Neuron (in vitro differentiated cells): Measurements from ENCODE around the gene FARP1.

ENCODE experiments used
- H2AFZ ChIP-seq: one replicate; pipeline ENCODE4 v1.6.1; 2013; ENCODE audit warnings: low read depth, mild to moderate bottlenecking, inconsistent platforms, low read length, moderate library complexity
- H3K27me3 ChIP-seq: one replicate; pipeline ENCODE4 v1.6.1; 2013; ENCODE audit warnings: low read length; ENCODE audit not compliant: insufficient read depth
- H3K36me3 ChIP-seq: one replicate; pipeline ENCODE4 v1.6.1; 2013; ENCODE audit warnings: low read length; ENCODE audit not compliant: insufficient read depth
- H3K4me1 ChIP-seq: one replicate; pipeline ENCODE4 v1.6.1; 2013; ENCODE audit warnings: low read length; ENCODE audit not compliant: insufficient read depth
- H3K4me3 ChIP-seq: 2 replicates; pipeline ENCODE4 v1.5.1; 2013; ENCODE audit warnings: mild to moderate bottlenecking, low read length, moderate library complexity
- H3K9me3 ChIP-seq: one replicate; pipeline ENCODE4 v1.6.1; 2013; ENCODE audit warnings: low read length

FARP1 gene

DNA sequence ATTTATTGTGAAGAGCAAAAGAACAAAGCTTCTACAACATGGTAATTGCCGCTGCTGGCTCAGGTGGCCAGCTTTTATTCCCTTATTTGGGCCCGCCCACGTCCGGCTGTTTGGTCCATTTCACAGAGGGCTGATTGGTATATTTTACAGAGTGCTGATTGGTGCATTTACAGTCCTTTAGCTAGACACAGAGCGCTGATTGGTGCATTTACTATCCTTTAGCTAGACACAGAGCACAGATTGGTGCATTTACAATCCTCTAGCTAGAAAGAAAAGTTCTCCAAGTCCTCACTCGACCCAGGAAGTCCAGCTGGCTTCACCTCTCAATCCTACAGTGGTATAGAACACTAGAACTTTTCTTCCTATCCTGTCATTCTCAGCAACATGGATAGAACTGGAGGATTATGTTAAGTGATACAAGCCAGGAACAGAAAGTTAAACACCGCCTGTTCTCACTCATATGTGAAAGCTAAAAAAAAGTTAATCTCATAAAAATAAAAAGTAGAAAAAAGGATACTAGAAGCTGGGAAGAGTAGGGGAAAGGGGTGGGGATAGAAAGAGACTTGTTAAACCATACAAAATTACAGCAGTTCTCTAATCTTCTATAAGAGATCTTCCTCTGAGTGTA is 33.6 kb upstream of the FARP1 start:
- Histone ChIP-seq H2AFZ (no peak overlapping the region), H3K4me3 (no peak overlapping the region), H3K9me3 (peaks cover 2% of the 10 kb centered on the region), H3K36me3 (no peaks in the 10 kb centered on the region), H3K4me1 (no peaks in the 10 kb centered on the region), H3K27me3 (no peaks in the 10 kb centered on the region)

DNA sequence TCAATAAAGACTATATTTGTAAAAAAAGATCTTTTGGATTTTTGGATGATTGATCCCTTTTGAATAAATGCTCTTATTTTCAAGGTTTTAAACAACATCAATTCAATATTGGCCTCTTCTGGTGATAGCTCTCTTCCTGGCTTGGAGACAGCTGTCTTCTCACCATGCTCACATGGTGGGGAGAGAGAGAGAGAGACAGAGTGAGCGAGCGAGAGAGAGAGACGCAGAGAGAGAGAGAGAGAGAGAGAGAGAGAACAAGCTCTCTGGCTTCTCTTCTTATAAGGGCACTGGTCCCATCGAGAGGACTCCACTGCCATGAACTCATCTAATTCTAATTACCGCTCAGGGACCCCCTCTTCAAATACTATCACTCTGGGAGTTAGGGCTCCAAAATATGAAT is 32.1 kb upstream of the FARP1 start:
- H3K4me3 ChIP-seq: no peak overlapping the region
- no peaks in the 10 kb centered on the region for H3K27me3 ChIP-seq
- H2AFZ ChIP-seq: no peak overlapping the region
- no peaks in the 10 kb centered on the region for H3K4me1 ChIP-seq
- H3K9me3 ChIP-seq: peaks cover 2% of the 10 kb centered on the region
- no peaks in the 10 kb centered on the region for H3K36me3 ChIP-seq

DNA sequence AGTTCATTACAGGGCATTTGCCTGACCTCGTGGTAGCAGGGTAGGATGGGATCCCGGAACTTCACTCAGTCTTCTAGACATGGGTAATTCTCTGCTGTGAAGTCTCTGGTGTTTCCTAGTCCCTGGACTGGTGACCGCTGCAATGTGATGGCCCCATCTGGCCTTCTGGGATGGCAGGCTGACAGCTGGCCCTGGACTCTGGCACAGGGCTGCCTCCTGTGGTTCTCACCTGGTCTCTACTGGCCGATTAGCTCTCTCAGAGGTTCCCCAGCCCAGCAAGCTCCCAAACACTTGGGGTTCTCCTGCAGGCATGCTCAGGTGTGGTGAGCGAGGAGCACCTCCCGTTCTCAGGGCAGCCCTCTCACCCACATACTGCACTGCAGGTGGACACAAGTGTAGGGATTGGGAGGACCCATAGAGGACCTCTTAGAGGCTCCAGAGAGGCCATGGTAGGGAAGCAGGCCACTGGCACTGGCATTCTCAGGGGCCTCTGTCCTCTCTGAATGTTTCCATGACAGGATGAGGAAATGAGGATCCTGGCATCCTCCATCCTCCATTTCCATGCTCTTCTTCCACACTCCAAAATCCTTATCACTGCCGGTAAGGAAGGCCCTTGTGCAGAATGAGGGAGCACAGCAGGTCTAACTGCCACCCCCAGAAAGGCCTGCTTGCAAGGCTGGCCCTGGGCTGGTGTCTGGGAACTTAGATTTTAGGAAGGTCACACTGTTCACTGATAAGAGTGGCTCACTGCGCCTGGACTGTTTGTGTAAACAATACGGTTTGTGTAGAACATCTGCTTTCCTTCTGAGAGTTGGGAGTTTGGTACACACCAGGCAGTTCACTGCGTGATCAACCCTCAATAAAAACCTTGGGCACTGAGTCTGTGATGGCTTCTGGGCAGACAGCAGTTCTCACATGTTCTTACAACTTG is 31.5 kb upstream of the FARP1 start:
- Histone ChIP-seq H2AFZ (no peak overlapping the region), H3K4me3 (no peak overlapping the region), H3K36me3 (no peaks in the 10 kb centered on the region), H3K27me3 (no peaks in the 10 kb centered on the region), H3K9me3 (peaks cover 2% of the 10 kb centered on the region), H3K4me1 (peaks cover 2% of the 10 kb centered on the region)

DNA sequence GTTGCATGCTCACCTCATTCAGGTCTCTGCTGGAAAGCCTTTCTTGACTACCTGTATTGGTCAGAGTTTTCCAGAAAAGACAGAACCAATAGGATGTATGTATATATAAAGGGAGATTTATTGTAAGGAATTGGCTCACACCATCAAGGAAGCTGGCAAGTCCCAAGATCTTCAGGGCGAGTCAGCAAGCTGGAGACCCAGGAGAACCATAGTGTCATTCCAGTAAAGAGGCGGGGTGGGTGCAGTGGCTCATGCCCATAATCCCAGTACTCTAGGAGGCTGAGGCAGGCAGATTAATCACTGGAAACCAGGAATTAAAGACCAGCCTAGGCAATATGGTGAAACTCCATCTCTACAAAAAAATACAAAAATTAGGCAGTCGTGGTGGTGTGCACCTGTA is 30.4 kb upstream of the FARP1 start:
- H3K27me3 ChIP-seq: no peaks in the 10 kb centered on the region
- H3K9me3 ChIP-seq: no peaks in the 10 kb centered on the region
- H2AFZ ChIP-seq: no peak overlapping the region
- no peaks in the 10 kb centered on the region for H3K36me3 ChIP-seq
- H3K4me1 ChIP-seq: peaks cover 2% of the 10 kb centered on the region
- no peak overlapping the region for H3K4me3 ChIP-seq

DNA sequence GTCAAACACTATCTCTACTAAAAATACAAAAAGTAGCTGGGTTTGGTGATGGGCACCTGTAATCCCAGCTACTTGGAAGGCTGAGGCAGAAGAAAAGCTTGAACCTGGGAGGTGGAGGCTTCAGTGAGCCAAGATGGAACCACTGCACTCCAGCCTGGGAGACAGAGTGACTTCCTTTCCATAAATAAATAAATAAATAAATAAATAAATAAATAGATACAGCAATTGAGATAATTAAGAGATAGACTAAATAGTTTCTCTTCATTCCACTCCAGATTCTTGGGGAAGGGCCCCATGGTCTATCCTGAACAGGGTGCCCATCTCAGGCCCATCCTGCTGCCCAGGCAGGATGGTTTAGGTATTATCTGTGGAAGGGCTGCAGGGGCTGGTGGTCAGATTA is 24.0 kb upstream of the FARP1 start:
- no peaks in the 10 kb centered on the region for H3K36me3 ChIP-seq
- H3K4me3 ChIP-seq: no peak overlapping the region
- no peaks in the 10 kb centered on the region for H3K27me3 ChIP-seq
- no peaks in the 10 kb centered on the region for H3K9me3 ChIP-seq
- H2AFZ ChIP-seq: no peak overlapping the region
- H3K4me1 ChIP-seq: peaks cover 2% of the 10 kb centered on the region

DNA sequence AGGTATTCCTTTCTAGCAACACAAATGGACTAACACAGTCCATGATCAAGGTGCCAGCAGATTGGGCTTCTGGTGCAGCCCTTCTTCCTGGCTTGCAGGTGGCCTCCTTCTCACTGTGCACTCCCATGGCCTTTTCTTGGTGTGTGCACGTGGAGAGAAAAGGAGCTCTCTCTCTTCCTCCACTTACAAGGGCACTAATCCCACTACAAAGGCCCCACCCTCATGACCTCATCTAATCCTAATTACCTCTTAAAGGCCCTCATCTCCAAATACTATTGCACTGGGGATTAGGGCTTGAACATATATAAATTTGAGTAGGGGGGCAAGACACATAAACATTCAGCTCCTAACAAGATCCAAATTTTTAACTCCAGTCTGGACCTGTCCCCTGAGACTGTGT is 19.7 kb upstream of the FARP1 start:
- Histone ChIP-seq H2AFZ (no peak overlapping the region), H3K9me3 (peaks cover 2% of the 10 kb centered on the region), H3K27me3 (no peaks in the 10 kb centered on the region), H3K4me3 (no peak overlapping the region), H3K36me3 (no peaks in the 10 kb centered on the region), H3K4me1 (no peaks in the 10 kb centered on the region)

DNA sequence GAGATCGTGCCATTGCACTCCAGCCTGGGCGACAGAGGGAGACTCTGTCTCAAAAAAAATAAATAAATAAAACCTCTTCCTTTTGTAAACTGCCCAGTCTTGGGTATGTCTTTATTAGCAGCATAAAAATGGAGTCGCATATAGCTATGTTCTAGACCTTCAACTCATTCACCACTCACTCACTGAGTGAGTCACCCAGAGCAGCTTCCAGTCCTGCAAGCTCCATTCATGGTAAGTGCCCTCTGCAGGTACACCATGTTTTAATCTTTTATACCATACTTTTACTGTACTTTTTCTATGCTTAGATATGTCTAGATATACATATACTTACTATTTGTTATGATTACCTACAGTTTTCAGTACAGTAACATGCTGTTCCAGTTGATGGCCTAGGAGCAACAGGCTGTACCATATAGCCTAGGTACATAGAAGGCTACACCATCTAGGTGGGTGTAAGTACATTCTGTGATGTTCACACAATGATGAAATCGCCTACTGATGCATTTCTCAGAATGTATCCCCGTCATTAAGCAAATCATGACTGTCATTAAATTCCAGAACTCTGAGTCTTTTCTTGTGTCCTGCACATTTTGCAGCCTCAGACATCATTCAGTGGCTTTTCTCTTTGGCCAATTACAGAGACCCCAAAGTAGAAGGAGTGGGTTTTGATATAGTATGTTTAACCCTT is 13.7 kb upstream of the FARP1 start:
- no peaks in the 10 kb centered on the region for H3K4me1 ChIP-seq
- no peaks in the 10 kb centered on the region for H3K36me3 ChIP-seq
- H2AFZ ChIP-seq: no peak overlapping the region
- H3K4me3 ChIP-seq: no peak overlapping the region
- H3K27me3 ChIP-seq: no peaks in the 10 kb centered on the region
- H3K9me3 ChIP-seq: peaks cover 2% of the 10 kb centered on the region

DNA sequence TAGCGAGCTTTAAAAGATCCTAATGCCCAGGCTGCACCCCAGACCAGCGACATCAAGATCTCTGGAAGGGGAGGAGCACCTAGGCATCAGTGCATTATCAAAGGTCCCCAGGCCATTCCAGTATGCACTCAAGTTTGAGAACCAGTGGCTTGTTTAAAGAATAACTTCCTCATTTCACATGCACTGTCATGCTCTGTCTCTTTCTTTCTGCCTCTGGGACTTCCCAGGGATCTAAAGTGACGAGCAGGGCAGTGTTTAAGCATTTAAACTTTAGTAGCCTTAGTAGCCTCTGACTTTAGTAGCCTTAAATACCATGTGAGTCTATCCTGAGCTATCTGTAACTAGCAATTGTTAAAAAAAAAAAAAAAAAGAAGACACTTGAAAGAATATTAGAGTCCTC is 8.9 kb upstream of the FARP1 start:
- Histone ChIP-seq H2AFZ (no peak overlapping the region), H3K36me3 (no peaks in the 10 kb centered on the region), H3K27me3 (peaks cover 2% of the 10 kb centered on the region), H3K4me1 (no peaks in the 10 kb centered on the region), H3K9me3 (no peaks in the 10 kb centered on the region), H3K4me3 (no peak overlapping the region)

DNA sequence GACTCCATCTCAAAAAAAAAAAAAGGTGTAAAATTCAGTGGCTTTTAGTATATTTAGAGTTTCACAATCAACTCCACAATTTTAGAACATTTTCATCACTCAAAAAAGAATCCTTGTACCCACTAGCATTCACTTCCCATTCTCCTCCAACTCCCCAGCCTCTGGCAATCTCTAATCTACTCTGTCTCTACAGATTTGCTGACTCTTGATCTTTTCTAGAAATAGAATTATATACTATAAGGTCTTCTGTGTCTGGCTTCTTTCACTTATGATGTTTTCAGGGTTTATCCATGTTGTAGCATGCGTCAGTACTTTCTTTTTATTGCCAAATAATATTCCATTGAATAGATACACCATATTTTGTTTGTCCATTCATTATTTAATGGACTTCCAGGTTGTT is 8.0 kb upstream of the FARP1 start:
- peaks cover 2% of the 10 kb centered on the region for H3K27me3 ChIP-seq
- H3K9me3 ChIP-seq: no peaks in the 10 kb centered on the region
- H3K4me1 ChIP-seq: no peaks in the 10 kb centered on the region
- no peaks in the 10 kb centered on the region for H3K36me3 ChIP-seq
- H2AFZ ChIP-seq: no peak overlapping the region
- H3K4me3 ChIP-seq: no peak overlapping the region

DNA sequence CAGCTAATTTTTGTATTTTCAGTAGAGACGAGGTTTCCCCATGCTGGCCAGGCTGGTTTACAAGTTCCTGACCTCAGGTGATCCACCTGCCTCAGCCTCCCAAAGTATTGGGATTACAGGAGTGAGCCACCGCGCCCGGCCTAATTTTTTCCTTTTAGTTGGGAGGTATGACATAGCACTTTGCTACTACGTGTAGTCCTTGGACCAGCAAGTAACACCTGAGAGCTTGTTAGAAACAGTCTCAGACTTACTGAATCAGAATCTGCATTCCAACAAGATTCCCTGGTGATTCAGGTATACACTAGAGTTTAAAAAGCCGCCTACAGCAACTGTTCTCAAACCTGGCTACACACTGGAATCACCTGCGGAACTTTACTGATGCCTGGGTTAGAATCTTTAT is 1.8 kb upstream of the FARP1 start:
- H3K4me1 ChIP-seq: peaks cover 25% of the 10 kb centered on the region
- no peaks in the 10 kb centered on the region for H3K9me3 ChIP-seq

DNA sequence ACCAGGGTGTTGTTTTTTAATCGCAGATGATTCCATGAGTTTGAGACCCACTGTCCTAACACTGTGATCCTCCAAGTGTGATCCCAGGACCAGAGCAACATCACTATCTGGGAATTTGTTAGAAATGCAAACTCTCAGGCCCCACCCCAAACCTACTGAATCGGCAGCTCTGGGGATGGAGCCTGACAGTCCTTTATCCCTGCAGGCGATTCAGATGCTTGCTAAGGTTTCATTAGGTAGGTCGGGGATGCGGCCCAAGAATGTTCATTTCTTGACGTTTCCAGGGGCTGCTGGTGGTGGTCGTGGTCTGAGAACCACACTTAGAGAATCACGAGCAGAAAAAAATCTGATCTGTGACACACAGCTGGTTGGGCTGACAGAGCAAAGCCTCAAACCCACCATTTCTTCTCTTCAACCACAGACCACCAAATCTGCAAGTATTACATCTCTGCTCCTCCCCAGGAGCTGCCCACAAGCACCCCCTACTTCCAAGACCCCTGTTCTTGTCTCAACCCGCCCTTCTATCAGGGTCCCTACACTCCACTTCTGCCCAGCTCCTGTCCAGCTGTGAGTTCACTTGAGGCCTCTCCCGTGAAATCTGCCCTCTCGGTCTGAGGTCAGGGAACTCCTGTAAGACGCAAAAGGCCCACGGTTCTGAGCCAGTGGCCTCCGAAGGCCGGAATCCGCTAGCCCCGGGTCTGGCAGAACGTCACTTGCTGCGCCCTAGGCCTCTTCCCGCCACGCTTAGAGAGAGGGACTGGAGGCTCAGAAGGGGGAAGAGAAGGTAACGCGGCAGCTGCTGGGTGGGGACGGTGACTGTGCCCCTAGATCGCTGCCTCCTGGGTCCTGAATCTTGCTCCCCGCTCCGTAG is 1.1 kb upstream of the FARP1 start:
- peak overlapping the region; percentile 95 for H2AFZ ChIP-seq
- peak overlapping the region; percentile 54 for H3K4me3 ChIP-seq
- H3K4me1 ChIP-seq: peaks cover 32% of the 10 kb centered on the region
- no peaks in the 10 kb centered on the region for H3K36me3 ChIP-seq
- peaks cover 10% of the 10 kb centered on the region for H3K27me3 ChIP-seq
- no peaks in the 10 kb centered on the region for H3K9me3 ChIP-seq

More for the DNA sequence above, 1.8 kb upstream of the FARP1 start:
- Histone ChIP-seq H3K27me3 (peaks cover 10% of the 10 kb centered on the region), H2AFZ (no peak overlapping the region), H3K4me3 (no peak overlapping the region), H3K36me3 (no peaks in the 10 kb centered on the region)

DNA sequence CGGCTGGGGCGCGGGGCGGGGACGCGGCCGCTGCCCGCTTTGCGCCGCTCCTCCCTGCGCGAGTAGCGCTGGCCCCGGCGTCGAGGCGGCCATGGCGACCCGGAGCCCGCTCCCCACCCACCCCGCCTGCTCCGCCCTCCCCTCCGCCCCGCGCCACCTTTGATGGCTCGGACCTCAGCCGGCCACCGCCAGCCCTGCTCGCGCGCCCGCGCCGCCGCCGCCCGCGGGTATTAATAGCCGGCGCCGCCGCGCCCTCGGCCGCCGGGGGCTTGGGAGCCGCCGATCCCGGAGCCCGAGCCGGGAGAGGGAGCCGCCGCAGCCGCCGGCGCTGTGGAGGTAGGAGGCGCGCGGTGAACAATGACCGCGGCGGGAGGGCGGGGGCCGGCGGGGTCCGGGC is 261 bp downstream of the FARP1 start:
- Histone ChIP-seq H2AFZ (no peak overlapping the region), H3K4me3 (peak overlapping the region; percentile 54), H3K27me3 (peaks cover 10% of the 10 kb centered on the region), H3K4me1 (peaks cover 44% of the 10 kb centered on the region), H3K9me3 (no peaks in the 10 kb centered on the region), H3K36me3 (no peaks in the 10 kb centered on the region)
